Astrocyte (in vitro differentiated cells and primary cell): ENCODE results near the gene TMEM80. TPM values are rescaled to one million over a fixed set of nuclear protein-coding genes. Genes with fewer than 3 reads are reported as not detected.

ENCODE experiments used
- DNase-seq: peaks from one replicate; pipeline ENCODE4 v3.0.0-alpha.2; 2010; ENCODE audit warnings: low read depth
- FAIRE-seq: peaks from 2 replicates; lab custom pipeline; 2011; peaks lifted over from hg19 to GRCh38; lab: Jason Lieb, UNC
- H2AFZ ChIP-seq: 2 replicates; pipeline ENCODE4 v1.6.0; 2012; ENCODE audit warnings: low read depth, low read length, inconsistent platforms
- H3K27ac ChIP-seq: 2 replicates; pipeline ENCODE4 v1.5.1; 2011; ENCODE audit warnings: low read depth, low read length, inconsistent platforms
- H3K27me3 ChIP-seq: 2 replicates; pipeline ENCODE4 v1.6.0; 2011; ENCODE audit warnings: low read length, inconsistent platforms; ENCODE audit not compliant: insufficient read depth
- H3K36me3 ChIP-seq: 2 replicates; pipeline ENCODE4 v1.5.1; 2011; ENCODE audit warnings: low read length, inconsistent platforms; ENCODE audit not compliant: insufficient read depth
- H3K4me1 ChIP-seq: 2 replicates; pipeline ENCODE4 v1.5.1; 2011; ENCODE audit warnings: low read length, inconsistent platforms; ENCODE audit not compliant: insufficient read depth
- H3K4me2 ChIP-seq: 2 replicates; pipeline ENCODE4 v1.6.0; 2012; ENCODE audit warnings: low read length, inconsistent platforms
- H3K4me3 ChIP-seq: 2 replicates; pipeline ENCODE4 v1.5.1; 2011; ENCODE audit warnings: low read depth, mild to moderate bottlenecking, low read length, inconsistent platforms; ENCODE audit not compliant: insufficient read depth
- H3K79me2 ChIP-seq: 2 replicates; pipeline ENCODE4 v1.6.0; 2012; ENCODE audit warnings: mild to moderate bottlenecking, low read length, inconsistent platforms; ENCODE audit not compliant: insufficient read depth
- H3K9ac ChIP-seq: 2 replicates; pipeline ENCODE4 v1.6.0; 2012; ENCODE audit warnings: mild to moderate bottlenecking, low read length, inconsistent platforms
- H3K9me3 ChIP-seq: 2 replicates; pipeline ENCODE4 v1.5.1; 2012; ENCODE audit warnings: low read depth, mild to moderate bottlenecking, low read length, inconsistent platforms; ENCODE audit not compliant: insufficient read depth
- H4K20me1 ChIP-seq: 2 replicates; pipeline ENCODE4 v1.6.0; 2012; ENCODE audit warnings: low read length, inconsistent platforms; ENCODE audit not compliant: insufficient read depth
- H3K27ac Mint-ChIP-seq: one replicate; pipeline ENCODE4 v1.8.0; 2021; ENCODE audit warnings: mild to moderate bottlenecking, mixed read lengths; ENCODE audit not compliant: unreplicated experiment
- H3K27me3 Mint-ChIP-seq: one replicate; pipeline ENCODE4 v1.8.0; 2021; ENCODE audit warnings: low read depth, mixed read lengths; ENCODE audit not compliant: unreplicated experiment
- H3K36me3 Mint-ChIP-seq: one replicate; pipeline ENCODE4 v1.8.0; 2021; ENCODE audit warnings: low read depth, mixed read lengths; ENCODE audit not compliant: unreplicated experiment
- H3K4me1 Mint-ChIP-seq: one replicate; pipeline ENCODE4 v1.8.0; 2021; ENCODE audit warnings: low read depth, mixed read lengths; ENCODE audit not compliant: unreplicated experiment
- H3K4me3 Mint-ChIP-seq: one replicate; pipeline ENCODE4 v1.8.0; 2021; ENCODE audit warnings: mild to moderate bottlenecking, moderate library complexity, mixed read lengths; ENCODE audit not compliant: unreplicated experiment
- H3K9me3 Mint-ChIP-seq: one replicate; pipeline ENCODE4 v1.8.0; 2021; ENCODE audit warnings: mild to moderate bottlenecking, mixed read lengths; ENCODE audit not compliant: unreplicated experiment
- CTCF ChIP-seq: IDR thresholded peaks from 2 replicates; pipeline ENCODE4 v1.5.1; 2011; ENCODE audit warnings: low read depth, mild to moderate bottlenecking, inconsistent platforms, low read length, moderate library complexity; ENCODE audit not compliant: insufficient read depth
- EZH2 ChIP-seq: IDR thresholded peaks from 2 replicates; pipeline ENCODE4 v1.6.1; 2012; ENCODE audit warnings: mild to moderate bottlenecking, low read length, inconsistent platforms; ENCODE audit not compliant: insufficient read depth
- total RNA-seq: library from RNA; stranded (reverse); gene quantifications from 2 replicates; pipeline ENCODE4 v1.2.1, GENCODE V29; 2021

The TMEM80 gene
- total RNA-seq, 1 donor from 2014 or later = 16.1 TPM

GRCh38 chr11:692824-693414 lies 2.7 kb upstream of the TMEM80 start:
- Histone ChIP-seq H3K9me3 (no peaks in the 10 kb centered on the region), H2AFZ (no peak overlapping the region), H3K36me3 (no peaks in the 10 kb centered on the region), H3K27ac (no peak overlapping the region), H3K27me3 (no peaks in the 10 kb centered on the region), H3K79me2 (peaks cover 49% of the 10 kb centered on the region), H3K4me3 (peak overlapping the region; percentile 34), H4K20me1 (peaks cover 57% of the 10 kb centered on the region), H3K9ac (peak overlapping the region; percentile 58), H3K4me2 (peak overlapping the region; percentile 93), H3K4me1 (peaks cover 33% of the 10 kb centered on the region)
- H3K27me3 Mint-ChIP-seq = no peaks in the 10 kb centered on the region
- FAIRE-seq (no peak), DNase-seq (no peak)
- H3K4me1 Mint-ChIP-seq = peaks cover 32% of the 10 kb centered on the region
- H3K4me3 Mint-ChIP-seq = peak overlapping the region; percentile 80
- TF ChIP-seq EZH2 = no peak
- no peak for TF ChIP-seq CTCF
- H3K27ac Mint-ChIP-seq = peak overlapping the region; percentile 59
- H3K9me3 Mint-ChIP-seq = no peaks in the 10 kb centered on the region
- peaks cover 12% of the 10 kb centered on the region for H3K36me3 Mint-ChIP-seq

GRCh38 chr11:693415-693831 lies 2.2 kb upstream of the TMEM80 start:
- peak overlapping the region; percentile 93 for H3K4me2 ChIP-seq
- Mint-ChIP-seq H3K9me3 (no peaks in the 10 kb centered on the region), H3K4me3 (peak overlapping the region; percentile 80), H3K27ac (peak overlapping the region; percentile 89), H3K27me3 (no peaks in the 10 kb centered on the region), H3K4me1 (peaks cover 37% of the 10 kb centered on the region), H3K36me3 (peaks cover 7% of the 10 kb centered on the region)
- H2AFZ ChIP-seq = peak overlapping the region; percentile 16
- peaks cover 58% of the 10 kb centered on the region for H4K20me1 ChIP-seq
- no peak overlapping the region for H3K27ac ChIP-seq
- no peaks in the 10 kb centered on the region for H3K27me3 ChIP-seq
- H3K9ac ChIP-seq = peak overlapping the region; percentile 58
- H3K4me3 ChIP-seq = peak overlapping the region; percentile 34
- H3K4me1 ChIP-seq = peaks cover 38% of the 10 kb centered on the region
- TF ChIP-seq CTCF = no peak
- TF ChIP-seq EZH2 = no peak
- peaks cover 50% of the 10 kb centered on the region for H3K79me2 ChIP-seq
- no peaks in the 10 kb centered on the region for H3K9me3 ChIP-seq
- H3K36me3 ChIP-seq = no peaks in the 10 kb centered on the region
- DNase-seq = no peak
- FAIRE-seq = no peak

GRCh38 chr11:693887-694562 lies 1.6 kb upstream of the TMEM80 start:
- no peak overlapping the region for H3K27ac ChIP-seq
- H3K4me1 ChIP-seq = peaks cover 43% of the 10 kb centered on the region
- FAIRE-seq (no peak), DNase-seq (no peak)
- Mint-ChIP-seq H3K4me1 (peaks cover 41% of the 10 kb centered on the region), H3K36me3 (peaks cover 7% of the 10 kb centered on the region), H3K9me3 (no peaks in the 10 kb centered on the region), H3K4me3 (peak overlapping the region; percentile 80), H3K27me3 (no peaks in the 10 kb centered on the region), H3K27ac (peak overlapping the region; percentile 89)
- H3K9ac ChIP-seq = peak overlapping the region; percentile 58
- peaks cover 56% of the 10 kb centered on the region for H3K79me2 ChIP-seq
- no peaks in the 10 kb centered on the region for H3K27me3 ChIP-seq
- peak overlapping the region; percentile 72 for H3K4me3 ChIP-seq
- H2AFZ ChIP-seq = no peak overlapping the region
- no peaks in the 10 kb centered on the region for H3K9me3 ChIP-seq
- no peak for TF ChIP-seq EZH2
- TF ChIP-seq CTCF = no peak
- peaks cover 59% of the 10 kb centered on the region for H4K20me1 ChIP-seq
- no peaks in the 10 kb centered on the region for H3K36me3 ChIP-seq
- H3K4me2 ChIP-seq = peak overlapping the region; percentile 93
